ENCODE data around the gene PSMG3.

The PSMG3 gene

DNA sequence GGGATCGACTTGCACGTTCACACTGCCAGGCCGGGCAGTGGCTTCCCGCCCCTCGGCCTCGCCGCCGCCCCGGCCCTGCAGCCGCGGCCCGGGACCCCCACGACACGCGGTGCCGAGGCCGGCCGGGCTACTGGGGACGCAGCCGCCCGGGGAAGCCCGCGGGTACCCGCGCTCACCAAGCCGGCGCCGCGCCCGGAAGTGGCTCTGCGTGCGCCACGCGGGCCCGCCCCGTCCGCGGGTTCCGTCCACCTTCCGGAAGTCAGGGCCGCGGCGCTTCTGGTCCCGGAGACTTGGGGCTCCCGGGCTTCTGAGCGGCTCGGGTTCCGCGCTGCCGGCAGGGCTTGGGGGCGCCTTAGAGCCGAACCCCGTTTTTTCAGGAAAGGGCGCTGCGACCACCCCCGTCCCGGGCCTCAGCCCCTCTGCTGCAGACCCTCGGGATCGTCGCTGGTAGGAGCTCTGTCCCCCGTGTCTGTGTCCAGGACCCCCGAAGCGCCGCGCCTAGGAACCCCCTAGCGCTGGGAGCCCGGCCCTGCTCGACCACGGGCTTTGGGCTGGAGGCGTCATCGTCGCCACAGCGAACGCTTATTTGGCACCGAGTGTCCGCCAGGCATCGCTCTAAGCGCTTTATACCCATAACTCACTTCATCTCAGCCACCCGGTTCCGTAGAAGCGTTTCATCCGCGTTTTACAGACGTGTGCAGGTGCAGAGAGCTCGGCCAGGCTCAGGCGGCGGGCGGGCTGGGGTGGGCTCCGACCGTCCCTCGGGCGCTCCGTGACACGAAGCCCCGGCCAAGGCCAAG lies at the start of gene PSMG3:
TSS of gene PSMG3 (minus strand) at position 200 of the 800 bp plus-strand sequence. CDS start 693 bp downstream, outside the sequence.
- peak; percentile 79 to 84 for DNase-seq

DNA sequence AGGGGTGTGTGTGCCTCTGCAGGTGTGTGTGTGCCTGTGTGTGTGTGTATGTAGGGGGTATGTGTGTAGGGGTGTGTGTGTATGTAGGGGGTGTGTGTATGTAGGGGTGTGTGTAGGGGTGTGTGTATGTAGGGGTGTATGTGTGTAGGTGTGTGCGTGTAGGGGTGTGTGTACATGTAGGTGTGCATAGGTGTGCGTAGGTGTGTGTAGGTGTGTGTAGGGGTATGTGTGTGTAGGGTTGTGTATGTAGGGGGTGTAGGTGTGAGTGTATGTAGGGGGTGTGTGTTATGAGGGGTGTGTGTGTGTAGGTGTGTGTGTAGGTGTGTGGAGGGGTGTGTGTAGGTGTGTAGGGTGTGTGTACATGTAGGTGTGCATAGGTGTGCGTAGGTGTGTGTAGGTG lies 48.6 kb upstream of the PSMG3 start:
- no peak for DNase-seq

GRCh38 chr7:1617957-1618356 lies 48.1 kb upstream of the PSMG3 start:
- no peak for DNase-seq

DNA sequence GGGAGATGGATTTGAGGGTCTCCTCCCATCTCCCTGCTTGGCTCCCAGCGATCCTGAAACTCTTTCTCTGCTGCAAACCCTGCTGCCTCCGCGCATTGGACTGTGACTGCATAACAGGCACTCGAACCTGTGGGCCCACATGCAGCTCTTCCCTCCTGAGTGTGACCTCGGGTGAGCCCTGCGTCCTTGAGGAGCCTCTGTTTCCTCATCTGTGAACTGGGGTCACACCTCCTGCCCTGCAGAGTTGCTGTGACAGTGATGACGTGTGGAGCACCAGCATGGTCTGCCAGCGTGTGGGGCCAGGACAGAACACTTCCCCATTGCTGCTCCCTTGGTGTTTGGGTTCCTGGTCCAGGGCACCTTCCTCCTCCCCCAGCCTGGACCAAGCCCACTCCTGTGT lies 46.9 kb upstream of the PSMG3 start:
- DNase-seq, result no peak

- no peak for DNase-seq
Observed at GRCh38 chr7:1611708-1612241, 41.9 kb upstream of the PSMG3 start.

DNA sequence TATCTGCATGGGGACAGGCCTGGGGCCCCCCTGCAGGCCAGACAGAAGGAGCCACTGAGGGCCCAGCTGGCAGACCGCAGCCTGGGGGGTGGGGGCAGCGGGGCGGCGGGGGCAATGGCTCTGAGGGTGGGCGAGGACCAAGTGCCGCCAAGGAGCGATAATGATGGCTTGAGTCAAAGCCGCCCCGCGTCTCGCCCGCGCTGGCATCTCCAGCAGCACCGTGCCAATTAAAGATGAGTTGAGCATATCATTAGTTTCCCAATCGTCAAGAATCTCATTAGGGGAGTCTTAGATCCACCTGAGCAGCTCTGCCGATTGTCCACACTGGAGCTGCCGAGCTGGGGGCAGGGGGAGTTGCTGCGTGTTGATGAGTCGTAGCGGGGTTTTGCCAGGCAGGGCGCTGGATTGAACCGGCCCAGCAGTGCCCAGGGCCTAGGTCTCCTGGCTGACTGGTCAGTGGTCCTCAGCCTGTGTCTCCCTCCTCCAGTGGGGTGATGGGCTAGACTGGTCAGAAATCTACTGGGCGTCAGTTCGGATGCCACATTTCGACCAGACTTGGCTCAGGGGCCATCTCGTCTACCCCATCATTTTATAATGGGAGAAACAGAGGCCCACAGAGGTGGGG lies 41.0 kb upstream of the PSMG3 start:
- no peak for DNase-seq

DNA sequence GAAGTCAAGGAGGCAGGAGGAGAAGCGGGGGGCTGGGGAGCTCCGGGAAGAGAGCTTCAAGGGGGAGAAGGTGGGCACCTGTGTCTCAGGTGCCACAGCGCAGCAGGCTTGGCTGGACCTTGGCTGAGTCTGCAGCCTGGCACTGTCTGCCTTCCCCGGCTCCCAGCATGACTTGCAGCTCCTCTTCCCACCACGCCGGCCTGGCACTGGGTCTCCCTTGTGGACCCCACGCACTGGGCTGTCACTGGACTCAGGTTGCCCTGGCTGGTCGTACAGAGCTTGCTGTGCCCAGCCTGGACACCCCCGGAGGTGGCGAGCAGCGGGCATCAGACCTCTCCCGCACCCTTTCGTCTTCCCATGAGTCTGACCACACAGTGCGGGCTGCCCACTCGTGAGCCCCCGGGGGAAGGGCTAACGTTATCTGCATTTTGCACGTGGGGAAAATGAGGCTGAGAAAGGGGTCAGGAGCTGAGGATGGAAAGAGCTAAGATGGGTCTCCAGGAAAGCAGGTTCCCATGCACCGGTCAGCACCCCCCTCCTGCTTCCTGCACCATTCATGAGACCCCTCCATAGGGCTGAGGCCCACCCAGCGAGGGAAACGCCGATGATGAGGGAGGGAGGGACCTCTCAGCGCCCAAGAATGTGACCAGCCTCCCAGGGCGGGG lies 40.3 kb upstream of the PSMG3 start:
- no peak for DNase-seq

- no peak for DNase-seq
Observed at GRCh38 chr7:1609023-1609422, 39.2 kb upstream of the PSMG3 start.

- DNase-seq, result no peak
Observed at GRCh38 chr7:1608318-1608717, 38.5 kb upstream of the PSMG3 start.

- no peak for DNase-seq
Observed at GRCh38 chr7:1607696-1608095, 37.9 kb upstream of the PSMG3 start.

GRCh38 chr7:1607001-1607400 lies 37.2 kb upstream of the PSMG3 start:
- DNase-seq, result no peak

DNA sequence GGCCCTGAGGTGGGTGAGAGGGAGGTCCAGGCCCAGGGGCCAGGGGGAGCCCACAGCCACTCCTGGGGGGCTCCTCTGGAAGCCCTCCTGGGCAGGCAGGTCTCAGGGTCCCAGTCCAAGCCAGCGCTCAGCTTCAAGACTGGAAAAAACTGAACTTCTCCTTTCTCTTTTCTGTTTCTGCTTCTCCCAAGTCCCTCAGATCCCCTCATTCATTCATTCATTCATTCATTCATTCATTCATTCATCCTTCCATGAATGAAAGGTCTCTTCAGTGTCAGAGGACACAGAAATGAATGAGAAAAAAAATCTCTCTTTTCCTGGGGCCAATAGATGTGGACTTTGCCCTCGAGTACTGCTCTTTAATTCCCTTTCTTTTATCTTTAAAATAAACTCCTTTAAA lies 34.6 kb upstream of the PSMG3 start:
- DNase-seq, result no peak

DNA sequence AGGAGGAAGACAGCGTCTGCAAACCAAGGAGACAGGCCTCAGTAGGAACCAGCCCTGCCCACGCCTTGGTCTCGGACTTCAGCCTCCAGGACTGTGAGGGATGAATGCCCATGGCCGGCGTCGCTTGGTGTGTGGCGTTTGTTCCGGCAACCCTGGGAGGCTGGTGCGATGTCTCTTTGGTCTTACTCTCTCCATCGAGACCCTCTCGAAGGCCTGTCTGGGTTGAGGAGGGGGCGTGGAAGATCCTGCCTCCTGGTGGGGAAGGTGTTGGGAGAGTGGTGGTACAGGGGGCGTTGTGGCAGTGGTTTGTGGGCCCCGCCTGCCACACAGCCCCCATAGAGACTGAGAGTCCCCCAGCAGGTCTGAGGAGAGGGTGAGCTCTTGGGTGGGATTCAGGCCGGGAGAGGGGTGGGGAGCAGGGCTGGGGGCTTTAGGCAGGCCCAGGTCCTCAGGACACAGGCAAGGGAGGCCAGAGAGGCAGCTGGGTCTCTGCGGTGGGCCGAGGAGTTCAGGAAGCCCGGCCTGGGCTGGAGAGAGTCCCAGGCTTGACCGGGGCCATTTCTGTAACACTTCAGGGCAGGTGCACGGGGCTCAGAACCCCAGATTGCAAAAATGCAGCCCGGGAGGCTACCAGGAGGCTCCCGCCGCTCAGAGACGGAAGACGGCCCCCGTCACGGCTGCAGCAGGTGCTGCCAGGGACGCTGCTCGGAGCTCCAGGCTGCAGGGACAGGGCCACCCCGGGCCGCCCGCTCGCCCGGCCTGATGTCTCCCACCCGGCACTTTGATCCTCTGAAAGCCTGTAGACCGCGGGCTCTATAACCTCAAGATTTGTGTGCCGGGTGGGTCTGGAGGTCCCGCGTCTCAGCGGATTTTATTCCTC lies 33.8 kb upstream of the PSMG3 start:
- DNase-seq, result no peak

DNA sequence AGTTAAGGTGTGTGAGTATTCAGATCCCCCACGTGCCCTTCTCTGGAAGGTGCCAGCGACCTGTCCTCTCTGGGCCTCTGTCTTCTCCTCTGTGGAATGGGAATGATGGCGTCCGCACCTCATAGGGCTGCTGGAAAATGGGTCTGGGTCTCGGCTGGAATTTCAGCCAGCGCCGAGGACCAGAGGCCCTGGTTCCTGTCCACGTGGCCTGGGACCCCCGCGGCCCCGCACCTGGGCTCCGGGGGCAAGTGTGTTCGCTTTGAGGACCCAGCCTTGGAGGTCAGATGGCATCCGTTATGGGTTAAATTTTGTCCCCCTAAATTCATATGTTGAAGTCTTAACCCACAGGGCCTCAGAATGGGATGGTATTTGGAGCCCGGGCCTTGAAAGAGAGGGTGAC lies 32.6 kb upstream of the PSMG3 start:
- DNase-seq, result no peak

GRCh38 chr7:1601956-1602355 lies 32.1 kb upstream of the PSMG3 start:
- no peak for DNase-seq

DNA sequence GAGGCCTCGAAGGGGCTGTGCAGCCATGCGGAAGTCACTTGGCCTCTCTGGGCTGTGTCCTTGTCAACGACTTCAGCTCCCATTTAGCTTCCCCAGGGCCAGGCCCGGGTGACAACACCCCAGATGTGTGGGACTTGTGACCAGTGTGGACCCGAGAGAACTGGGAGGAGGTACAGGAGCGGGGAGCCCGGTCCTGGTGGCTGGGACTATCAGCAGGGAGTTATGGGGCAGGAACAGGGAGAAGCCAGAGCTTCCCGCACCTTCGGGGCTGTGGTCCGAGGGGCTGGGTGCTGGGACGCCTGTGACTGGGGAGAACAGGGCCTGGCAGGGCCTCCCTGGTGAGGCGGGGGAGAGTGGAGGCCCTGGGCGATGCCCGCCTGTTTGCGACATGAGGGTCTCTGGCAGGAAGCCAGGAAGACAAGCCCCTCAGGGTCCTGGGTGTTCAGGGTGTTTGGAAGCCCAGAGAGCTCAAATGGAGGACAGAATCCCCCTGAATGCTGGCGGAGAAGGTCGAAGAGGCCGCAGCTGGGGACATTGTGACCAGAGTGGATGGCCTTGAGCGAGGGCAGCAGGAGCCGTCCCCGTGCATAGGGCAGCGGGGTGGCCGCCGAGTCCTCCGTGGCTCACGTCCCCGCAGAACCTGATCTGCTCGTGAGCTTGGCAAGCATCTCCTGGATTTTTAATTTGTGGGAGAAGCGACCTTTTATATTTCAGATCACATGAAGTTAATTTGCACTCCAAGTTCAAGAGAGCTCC lies 30.0 kb upstream of the PSMG3 start:
- no peak for DNase-seq

DNA sequence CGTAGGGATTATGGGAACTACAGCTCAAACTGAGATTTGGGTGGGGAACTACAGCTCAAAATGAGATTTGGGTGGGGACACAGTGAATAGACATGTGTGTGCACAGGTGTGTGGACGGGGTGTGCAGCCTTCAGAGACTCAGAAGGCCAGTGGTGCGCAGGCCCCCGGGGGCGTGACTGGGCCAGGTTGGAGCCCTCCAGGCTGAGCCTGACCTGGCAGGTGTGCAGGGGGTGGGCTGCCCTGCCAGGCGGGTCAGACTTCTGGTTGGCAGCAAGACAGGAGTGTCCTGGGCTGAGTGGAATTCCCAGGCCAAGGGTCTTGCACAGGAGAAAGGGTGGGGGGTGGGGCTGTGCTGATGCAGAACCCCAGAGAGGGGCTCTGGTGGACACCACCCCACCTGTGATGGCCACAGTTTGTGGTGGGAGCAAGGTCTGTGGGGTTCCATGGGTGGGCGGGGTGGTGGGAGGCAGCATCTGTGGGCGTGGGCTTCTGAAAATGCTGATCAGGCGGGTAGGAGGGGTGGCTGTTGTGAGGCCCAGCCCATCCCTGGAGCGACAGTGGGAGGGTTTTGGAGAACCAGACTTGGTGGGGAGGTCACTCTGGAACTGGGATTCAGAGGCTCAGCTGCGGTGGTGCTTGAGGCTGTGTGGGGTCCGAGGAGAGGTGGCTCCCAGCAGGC lies 29.3 kb upstream of the PSMG3 start:
- DNase-seq, result no peak

GRCh38 chr7:1598286-1598685 lies 28.5 kb upstream of the PSMG3 start:
- DNase-seq, result no peak

GRCh38 chr7:1597791-1598190 lies 28.0 kb upstream of the PSMG3 start:
- no peak for DNase-seq

DNA sequence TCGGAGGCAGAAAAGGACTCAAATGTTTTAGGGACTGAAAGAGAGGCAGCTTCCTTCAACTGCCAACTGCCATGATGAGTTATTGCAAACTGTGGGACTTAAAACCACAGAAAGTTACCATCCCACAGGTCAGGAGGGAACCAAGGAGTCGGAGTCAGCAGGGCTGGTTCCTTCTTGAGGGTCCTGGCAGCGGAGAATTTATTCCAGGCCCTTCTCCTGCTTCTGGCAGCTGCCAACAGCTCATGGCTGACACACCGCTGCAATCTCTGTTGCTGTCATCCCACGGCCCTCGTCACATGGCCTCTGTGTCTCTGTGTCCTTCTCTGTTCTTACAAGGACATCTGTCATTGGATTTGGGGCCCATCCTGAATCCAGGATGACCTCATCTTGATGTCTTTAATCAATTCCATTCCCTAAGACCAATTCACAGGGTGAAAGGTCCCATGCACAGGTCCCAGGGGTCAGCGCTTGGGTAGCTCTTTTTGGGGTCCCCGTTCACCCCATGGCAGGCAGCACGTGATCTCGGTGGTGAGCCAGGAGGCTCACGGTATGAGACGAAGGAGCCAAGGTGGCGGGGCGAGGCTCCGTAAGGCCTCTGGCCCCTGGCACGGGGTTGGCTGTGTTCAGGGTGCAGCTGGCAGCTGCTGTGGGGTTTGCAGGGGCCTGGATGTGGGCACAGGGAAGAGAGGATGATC lies 27.4 kb upstream of the PSMG3 start:
- DNase-seq, result no peak

Data from activated CD4-positive, alpha-beta T cell treated with anti-CD3 and anti-CD28 coated beads for 4 hours (primary cell).